Measurements from ENCODE around the gene PPP2R5C.

DNA sequence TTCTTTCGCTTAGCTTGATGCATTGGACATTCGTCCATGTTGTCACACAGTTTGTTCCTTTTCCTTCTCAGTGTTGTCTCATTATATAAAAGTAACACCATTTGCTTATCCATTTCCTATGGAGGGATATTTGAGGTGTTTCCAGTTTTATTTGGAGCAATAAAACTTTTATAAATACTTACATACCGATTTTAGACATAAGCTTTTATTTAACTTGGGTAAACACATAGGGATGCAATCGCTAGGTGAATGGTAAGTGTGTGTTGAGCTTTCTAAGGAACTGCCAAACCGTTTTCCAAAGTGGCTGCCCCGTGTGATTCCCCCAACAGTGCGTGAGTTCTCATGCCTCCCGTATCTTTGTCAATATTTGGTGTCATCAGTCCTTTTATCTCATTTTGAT, 107.7 kb downstream of the PPP2R5C start:
- TF ChIP-seq, protein P1, sequence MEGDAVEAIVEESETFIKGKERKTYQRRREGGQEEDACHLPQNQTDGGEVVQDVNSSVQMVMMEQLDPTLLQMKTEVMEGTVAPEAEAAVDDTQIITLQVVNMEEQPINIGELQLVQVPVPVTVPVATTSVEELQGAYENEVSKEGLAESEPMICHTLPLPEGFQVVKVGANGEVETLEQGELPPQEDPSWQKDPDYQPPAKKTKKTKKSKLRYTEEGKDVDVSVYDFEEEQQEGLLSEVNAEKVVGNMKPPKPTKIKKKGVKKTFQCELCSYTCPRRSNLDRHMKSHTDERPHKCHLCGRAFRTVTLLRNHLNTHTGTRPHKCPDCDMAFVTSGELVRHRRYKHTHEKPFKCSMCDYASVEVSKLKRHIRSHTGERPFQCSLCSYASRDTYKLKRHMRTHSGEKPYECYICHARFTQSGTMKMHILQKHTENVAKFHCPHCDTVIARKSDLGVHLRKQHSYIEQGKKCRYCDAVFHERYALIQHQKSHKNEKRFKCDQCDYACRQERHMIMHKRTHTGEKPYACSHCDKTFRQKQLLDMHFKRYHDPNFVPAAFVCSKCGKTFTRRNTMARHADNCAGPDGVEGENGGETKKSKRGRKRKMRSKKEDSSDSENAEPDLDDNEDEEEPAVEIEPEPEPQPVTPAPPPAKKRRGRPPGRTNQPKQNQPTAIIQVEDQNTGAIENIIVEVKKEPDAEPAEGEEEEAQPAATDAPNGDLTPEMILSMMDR (IDR thresholded peaks at IDR 0.05): no peak
- TF ChIP-seq POLR2AphosphoS5 (IDR thresholded peaks at IDR 0.05) (no peak), EP300 (IDR thresholded peaks at IDR 0.05) (no peak)
